SKM-1 treated with dmso at 0.1 percent for 144 hours (cell line): ENCODE results near the gene ZNF446.
"Not testable (repeated sequence)": the region's sequence is repeated elsewhere in the genome, so short reads cannot be mapped to it uniquely, and the experiment has no call there.

Experiments
- DNase-seq: peaks from one replicate; lab custom pipeline; 2025; ENCODE audit not compliant: unreplicated experiment; lab: John Stamatoyannopoulos, UW

The ZNF446 gene

GRCh38 chr19:58469241-58470013 lies 6.7 kb upstream of the ZNF446 start:
- DNase-seq: no peak

DNA sequence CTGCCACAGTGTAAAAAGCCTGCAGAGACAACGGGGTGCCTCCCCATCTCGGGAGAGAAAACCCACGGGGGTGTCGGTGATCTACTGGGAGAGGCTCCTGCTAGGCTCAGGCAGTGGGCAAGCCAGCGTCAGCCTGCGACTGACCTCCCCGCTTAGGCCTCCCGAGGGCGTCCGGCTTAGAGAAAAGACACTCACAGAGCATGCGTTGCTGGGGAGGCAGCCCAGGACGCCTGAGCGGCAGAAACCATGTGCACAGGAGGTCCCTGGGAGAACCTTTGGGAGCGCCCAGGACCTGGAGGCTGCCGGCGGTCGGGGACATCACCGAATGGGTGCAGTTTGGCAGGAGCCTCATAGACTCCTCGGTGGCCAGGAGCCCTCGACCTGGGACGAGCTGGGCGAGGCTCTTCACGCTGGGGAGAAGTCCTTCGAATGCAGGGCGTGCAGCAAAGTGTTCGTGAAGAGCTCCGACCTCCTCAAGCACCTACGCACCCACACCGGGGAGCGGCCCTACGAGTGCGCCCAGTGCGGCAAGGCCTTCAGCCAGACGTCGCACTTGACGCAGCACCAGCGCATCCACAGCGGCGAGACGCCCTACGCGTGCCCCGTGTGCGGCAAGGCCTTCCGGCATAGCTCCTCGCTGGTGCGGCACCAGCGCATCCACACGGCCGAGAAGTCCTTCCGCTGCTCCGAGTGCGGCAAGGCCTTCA lies 5.2 kb upstream of the ZNF446 start:
- not testable (repeated sequence) for DNase-seq

GRCh38 chr19:58471736-58472135 lies 4.4 kb upstream of the ZNF446 start:
- no peak for DNase-seq

- DNase-seq: no peak
Measured at GRCh38 chr19:58473775-58474174, 2.4 kb upstream of the ZNF446 start.

DNA sequence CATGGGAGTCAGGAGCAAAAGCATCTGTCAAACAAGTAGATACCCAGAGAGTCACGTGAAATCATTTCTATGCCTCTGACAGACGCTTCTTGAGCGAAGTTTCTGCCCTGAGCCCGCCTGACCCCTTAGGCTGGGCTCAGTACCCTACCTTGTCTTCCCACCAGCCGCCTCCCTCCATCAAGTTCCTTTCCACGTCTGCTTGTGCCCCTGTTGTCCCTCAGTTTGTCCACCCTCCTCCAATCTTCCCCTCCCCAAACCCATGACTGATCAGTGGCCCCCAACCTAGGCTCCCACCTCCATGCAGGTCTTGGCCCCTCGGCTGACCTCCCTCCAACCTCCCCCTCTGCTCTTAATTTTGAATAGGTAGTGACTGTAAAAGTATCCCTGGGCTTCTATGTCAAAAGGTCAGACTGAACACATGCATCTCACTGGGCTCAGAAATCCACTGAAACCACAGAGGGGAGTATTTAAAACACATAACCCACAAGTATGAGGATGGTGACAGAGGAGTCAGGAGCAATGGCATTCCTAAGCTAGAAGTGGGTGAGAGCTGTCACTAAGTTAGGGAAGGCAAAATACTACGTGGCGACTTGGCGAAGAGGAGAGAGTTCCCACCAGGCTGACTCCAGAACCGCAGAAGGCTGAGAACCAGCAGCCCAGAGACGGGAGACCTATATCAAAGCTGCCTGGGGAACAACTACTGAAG lies 1.7 kb upstream of the ZNF446 start:
- no peak for DNase-seq

GRCh38 chr19:58474997-58475713 lies 997 bp upstream of the ZNF446 start:
- no peak for DNase-seq

GRCh38 chr19:58476498-58477015 lies 405 bp downstream of the ZNF446 start:
- DNase-seq: no peak

DNA sequence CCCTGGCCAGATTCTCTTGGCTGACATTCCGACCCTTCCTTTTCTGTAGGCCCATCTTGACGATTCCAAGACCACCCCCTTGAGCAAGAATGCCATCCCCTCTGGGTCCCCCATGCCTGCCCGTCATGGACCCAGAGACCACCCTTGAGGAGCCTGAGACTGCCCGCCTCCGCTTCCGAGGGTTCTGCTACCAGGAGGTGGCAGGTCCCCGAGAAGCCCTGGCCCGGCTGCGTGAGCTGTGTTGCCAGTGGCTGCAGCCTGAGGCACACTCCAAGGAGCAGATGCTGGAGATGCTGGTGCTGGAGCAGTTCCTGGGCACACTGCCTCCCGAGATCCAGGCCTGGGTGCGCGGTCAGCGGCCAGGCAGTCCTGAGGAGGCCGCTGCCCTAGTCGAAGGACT lies 978 bp downstream of the ZNF446 start:
- DNase-seq: no peak

- no peak for DNase-seq
Measured at GRCh38 chr19:58477871-58478270, 1.7 kb downstream of the ZNF446 start.

GRCh38 chr19:58479303-58479702 lies 3.2 kb downstream of the ZNF446 start:
- DNase-seq: no peak

- no peak for DNase-seq
Measured at GRCh38 chr19:58479736-58480480, 3.8 kb downstream of the ZNF446 start.

- DNase-seq: no peak
Measured at GRCh38 chr19:58480481-58480830, 4.3 kb downstream of the ZNF446 start.

- DNase-seq: no peak
Measured at GRCh38 chr19:58480831-58481230, 4.7 kb downstream of the ZNF446 start.

DNA sequence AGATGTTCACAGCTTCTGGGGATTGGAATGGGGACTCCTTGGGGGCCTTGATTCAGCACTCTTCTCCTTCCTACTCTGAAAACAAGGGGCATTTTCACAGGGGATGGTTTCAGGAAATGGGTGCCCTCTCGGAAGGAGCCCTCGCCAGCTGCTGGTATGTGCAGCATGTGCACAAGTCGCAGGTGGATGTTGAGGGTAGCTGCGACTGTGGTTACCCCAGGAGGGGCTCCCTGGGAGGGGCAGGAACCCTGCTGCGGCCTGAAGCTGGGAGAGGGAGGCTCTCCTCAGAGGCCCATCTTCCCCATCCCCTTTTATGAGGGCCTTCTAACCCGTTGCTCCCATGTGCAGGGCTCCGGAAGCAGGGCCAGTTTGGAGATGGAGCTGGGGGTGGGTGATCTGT lies 6.2 kb downstream of the ZNF446 start:
- no peak for DNase-seq

DNA sequence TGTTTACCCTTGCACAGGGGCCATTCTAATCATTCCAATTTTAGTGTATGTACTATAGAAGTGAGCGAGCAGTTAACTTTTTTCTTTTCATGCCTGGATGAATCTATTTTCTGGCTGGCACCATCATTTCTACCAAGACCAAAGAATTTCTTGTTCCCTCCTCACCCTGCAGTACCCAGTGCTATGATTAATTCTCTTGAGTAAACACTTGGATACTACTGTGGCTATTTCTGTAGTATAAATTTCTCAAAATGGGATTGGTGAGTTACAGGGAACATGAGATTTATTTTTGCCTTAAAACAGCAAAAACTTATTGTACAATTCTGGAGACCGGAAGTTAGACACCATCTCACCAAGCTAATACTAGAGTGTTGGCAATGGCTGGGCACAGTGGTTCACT lies 7.6 kb downstream of the ZNF446 start:
- no peak for DNase-seq

DNA sequence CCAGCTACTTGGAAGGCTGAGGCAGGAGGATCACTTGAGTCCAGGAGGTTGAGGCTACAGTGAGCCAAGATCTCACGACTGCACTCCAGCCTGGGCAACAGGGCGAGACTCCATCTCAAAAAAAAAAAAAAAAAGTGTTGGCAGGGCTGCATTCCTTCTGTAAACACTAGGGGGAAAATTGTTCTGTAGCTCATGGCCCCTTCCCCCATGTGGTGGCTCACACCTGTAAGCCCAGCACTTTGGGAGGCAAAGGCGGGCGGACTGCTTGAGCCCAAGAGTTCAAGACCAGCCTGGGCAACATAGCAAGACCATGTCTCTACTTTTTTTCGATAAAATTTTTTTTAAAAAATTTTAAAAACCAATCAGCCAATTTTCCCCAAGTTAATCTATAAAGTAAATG lies 8.2 kb downstream of the ZNF446 start:
- not testable (repeated sequence) for DNase-seq

DNA sequence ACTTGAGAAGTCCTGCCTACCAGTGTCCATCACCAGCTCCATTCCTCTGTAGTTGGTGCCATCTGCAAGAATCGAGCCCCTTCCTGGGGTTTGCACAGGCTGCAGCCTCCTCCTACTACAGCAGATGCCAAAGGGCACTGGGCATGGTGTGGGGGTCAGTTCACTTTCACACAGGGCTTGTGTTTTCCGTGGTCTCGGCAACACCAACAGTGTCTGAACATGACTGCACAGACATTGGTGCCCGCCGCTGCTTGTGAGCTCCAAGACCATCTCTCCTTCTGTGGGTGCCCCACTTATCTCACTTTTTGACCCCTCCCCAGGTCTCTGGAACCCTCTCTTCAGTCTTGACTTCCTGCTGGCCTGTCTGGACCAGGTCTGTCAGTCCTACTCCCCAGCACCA lies 15.2 kb downstream of the ZNF446 start:
- DNase-seq: no peak

GRCh38 chr19:58492265-58492664 lies 16.1 kb downstream of the ZNF446 start:
- no peak for DNase-seq

GRCh38 chr19:58497634-58498170 lies 21.6 kb downstream of the ZNF446 start:
- DNase-seq: no peak

GRCh38 chr19:58498316-58499020 lies 22.3 kb downstream of the ZNF446 start:
- DNase-seq: no peak
